ENCODE measurements around the gene SERPING1.

DNA sequence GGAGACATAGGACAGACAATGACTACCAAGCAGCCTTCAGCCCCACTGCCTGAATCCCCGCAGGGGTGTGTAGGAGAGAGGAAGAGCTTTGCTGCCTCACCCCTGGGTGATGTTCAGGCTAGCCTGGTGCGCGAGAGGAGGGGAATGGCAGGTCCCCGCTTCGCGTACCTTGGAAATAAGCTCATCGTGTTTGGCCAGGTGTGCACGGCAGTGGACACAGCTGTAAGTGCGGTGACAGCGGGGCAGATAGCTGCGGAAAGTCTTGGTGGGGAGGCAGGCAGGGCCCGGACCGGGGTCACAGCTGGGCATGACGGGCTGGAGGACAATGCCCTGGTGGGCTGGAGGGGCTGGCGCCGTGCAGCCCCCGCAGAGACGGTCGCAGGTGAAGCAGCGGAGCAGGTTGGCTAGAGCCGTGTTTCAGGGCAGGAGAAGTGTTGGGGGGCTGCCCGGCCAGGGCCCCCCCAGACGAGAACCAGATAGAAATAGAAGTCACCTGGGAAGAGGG, 49.4 kb downstream of the SERPING1 start:
- TF ChIP-seq, protein P1, sequence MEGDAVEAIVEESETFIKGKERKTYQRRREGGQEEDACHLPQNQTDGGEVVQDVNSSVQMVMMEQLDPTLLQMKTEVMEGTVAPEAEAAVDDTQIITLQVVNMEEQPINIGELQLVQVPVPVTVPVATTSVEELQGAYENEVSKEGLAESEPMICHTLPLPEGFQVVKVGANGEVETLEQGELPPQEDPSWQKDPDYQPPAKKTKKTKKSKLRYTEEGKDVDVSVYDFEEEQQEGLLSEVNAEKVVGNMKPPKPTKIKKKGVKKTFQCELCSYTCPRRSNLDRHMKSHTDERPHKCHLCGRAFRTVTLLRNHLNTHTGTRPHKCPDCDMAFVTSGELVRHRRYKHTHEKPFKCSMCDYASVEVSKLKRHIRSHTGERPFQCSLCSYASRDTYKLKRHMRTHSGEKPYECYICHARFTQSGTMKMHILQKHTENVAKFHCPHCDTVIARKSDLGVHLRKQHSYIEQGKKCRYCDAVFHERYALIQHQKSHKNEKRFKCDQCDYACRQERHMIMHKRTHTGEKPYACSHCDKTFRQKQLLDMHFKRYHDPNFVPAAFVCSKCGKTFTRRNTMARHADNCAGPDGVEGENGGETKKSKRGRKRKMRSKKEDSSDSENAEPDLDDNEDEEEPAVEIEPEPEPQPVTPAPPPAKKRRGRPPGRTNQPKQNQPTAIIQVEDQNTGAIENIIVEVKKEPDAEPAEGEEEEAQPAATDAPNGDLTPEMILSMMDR (IDR thresholded peaks at IDR 0.05): no peak
- TF ChIP-seq, protein P2, sequence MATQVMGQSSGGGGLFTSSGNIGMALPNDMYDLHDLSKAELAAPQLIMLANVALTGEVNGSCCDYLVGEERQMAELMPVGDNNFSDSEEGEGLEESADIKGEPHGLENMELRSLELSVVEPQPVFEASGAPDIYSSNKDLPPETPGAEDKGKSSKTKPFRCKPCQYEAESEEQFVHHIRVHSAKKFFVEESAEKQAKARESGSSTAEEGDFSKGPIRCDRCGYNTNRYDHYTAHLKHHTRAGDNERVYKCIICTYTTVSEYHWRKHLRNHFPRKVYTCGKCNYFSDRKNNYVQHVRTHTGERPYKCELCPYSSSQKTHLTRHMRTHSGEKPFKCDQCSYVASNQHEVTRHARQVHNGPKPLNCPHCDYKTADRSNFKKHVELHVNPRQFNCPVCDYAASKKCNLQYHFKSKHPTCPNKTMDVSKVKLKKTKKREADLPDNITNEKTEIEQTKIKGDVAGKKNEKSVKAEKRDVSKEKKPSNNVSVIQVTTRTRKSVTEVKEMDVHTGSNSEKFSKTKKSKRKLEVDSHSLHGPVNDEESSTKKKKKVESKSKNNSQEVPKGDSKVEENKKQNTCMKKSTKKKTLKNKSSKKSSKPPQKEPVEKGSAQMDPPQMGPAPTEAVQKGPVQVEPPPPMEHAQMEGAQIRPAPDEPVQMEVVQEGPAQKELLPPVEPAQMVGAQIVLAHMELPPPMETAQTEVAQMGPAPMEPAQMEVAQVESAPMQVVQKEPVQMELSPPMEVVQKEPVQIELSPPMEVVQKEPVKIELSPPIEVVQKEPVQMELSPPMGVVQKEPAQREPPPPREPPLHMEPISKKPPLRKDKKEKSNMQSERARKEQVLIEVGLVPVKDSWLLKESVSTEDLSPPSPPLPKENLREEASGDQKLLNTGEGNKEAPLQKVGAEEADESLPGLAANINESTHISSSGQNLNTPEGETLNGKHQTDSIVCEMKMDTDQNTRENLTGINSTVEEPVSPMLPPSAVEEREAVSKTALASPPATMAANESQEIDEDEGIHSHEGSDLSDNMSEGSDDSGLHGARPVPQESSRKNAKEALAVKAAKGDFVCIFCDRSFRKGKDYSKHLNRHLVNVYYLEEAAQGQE (IDR thresholded peaks at IDR 0.05; ENCODE audit: insufficient read depth in 1 of 2, low read depth in 2 of 2, low read length in 1 of 2): no peak
- no peak for TF ChIP-seq TCF7L2 (IDR thresholded peaks at IDR 0.05; ENCODE audit: low read depth, low read length)
